Measurements from ENCODE around the gene PRR5. TPM values are rescaled to one million over a fixed set of nuclear protein-coding genes. Genes with fewer than 3 reads are reported as not detected.

Gene PRR5
- total RNA-seq, 2 donors from 2014 or later, result 15.7 to 29.2 TPM

- no peaks in the 10 kb centered on the region for H3K4me1 Mint-ChIP-seq (ENCODE audit: low read depth in 2 of 2)
- H3K36me3 Mint-ChIP-seq, result no peaks in the 10 kb centered on the region
- H3K27me3 Mint-ChIP-seq, result no peaks in the 10 kb centered on the region
- H3K4me3 Mint-ChIP-seq, result no peak overlapping the region
- no peak for ATAC-seq
- H3K27ac Mint-ChIP-seq, result no peak overlapping the region
- DNase-seq (ENCODE audit: low spot score), result no peak
- H3K9me3 Mint-ChIP-seq, result no peaks in the 10 kb centered on the region
Measured at GRCh38 chr22:44786610-44787009, 84.6 kb downstream of the PRR5 start.

Other genes with a start within 250 kb of the PRR5 start
- gene RTL6, start 204.0 kb upstream of the PRR5 start, total RNA-seq, result 1 to 10 TPM; 7.9 to 9.9 TPM
- 1 to 10 TPM in 1 of 2 donors, under 1 TPM in 1; 0.64 to 2.3 TPM for gene ARHGAP8, start 50.4 kb downstream of the PRR5 start, total RNA-seq